Heart right ventricle (tissue), 16 donors: ENCODE results near the gene RAD51B. TPM values are rescaled to one million over a fixed set of nuclear protein-coding genes. Genes with fewer than 3 reads are reported as not detected.

Experiments
- ATAC-seq, 8 donors: fragments of 200-7000 bp; cut with Tn5 transposase; one replicate each; pipeline ENCODE4 v1.9.1; 2020; ENCODE audit warnings: mild to moderate bottlenecking in 8 of 8, moderate library complexity in 8 of 8, moderate number of reproducible peaks in 1 of 8
- DNase-seq, 2 donors: peaks; one replicate each; pipeline ENCODE4 v3.0.0-alpha.2; 2020
- H3K27ac ChIP-seq, 10 donors: fragments of 200-600 bp; sonication (generic) in 2 of 10; one replicate each; pipeline versions ENCODE4 v1.5.0 to v1.8.0; 2020 to 2022; ENCODE audit warnings: mild to moderate bottlenecking in 3 of 10
- H3K27me3 ChIP-seq, 7 donors: fragments of 200-600 bp; one replicate each; pipeline ENCODE4 v1.8.0; 2021 to 2022; ENCODE audit warnings: mild to moderate bottlenecking in 2 of 7
- H3K36me3 ChIP-seq, 9 donors: fragments of 200-600 bp; sonication (generic) in 1 of 9; one replicate each; pipeline versions ENCODE4 v1.5.0 to v1.8.0; 2020 to 2022; ENCODE audit warnings: mild to moderate bottlenecking in 2 of 9
- H3K4me1 ChIP-seq, 9 donors: fragments of 200-600 bp; sonication (generic) in 1 of 9; one replicate each; pipeline versions ENCODE4 v1.5.0 to v1.8.0; 2020 to 2022; ENCODE audit warnings: mild to moderate bottlenecking in 4 of 9
- H3K4me3 ChIP-seq, 10 donors: fragments of 200-600 bp; sonication (generic) in 2 of 10; one replicate each; pipeline versions ENCODE4 v1.5.0 to v1.8.0; 2020 to 2022; ENCODE audit warnings: mild to moderate bottlenecking in 7 of 10, moderate library complexity in 2 of 10
- H3K9me3 ChIP-seq, 11 donors: fragments of 200-600 bp in 10 of 11; sonication (generic) in 2 of 11; one replicate each; pipeline versions ENCODE4 v1.5.0 to v1.8.0; 2013 to 2022; ENCODE audit warnings: mild to moderate bottlenecking in 2 of 11, control low read depth in 1 of 11, moderate library complexity in 1 of 11
- WGBS, 2 donors: extraction: QIAGEN DNeasy Blood & Tissue Kit; methylation state at CpG; one replicate each; pipeline ENCODE4 v1.1.7; 2013; ENCODE audit warnings: inconsistent platforms in 1 of 2; 5-methylcytosine and 5-hydroxymethylcytosine counted together
- intact Hi-C, 10 donors: fragments of 100-400 bp; cut with DNase I; formaldehyde crosslinking; loops; one replicate each; pipeline versions ENCODE4 v1.11.1 to v1.14.2; 2022
- polyA plus RNA-seq, 2 donors: library from polyadenylated mRNA; stranded (reverse); fragments of 200-250 nt; gene quantifications; one replicate each; pipeline ENCODE4 v1.2.3, GENCODE V29; 2013
- total RNA-seq, 10 donors: library from RNA; stranded (reverse); fragmentation: NEBNext Ultra II Directional in 3 of 10; extraction: Animal tissue kit (Norgen Biotek cat#: 25700) in 3 of 10; gene quantifications; one replicate each; pipeline versions ENCODE4 v1.2.1 to v1.2.4, GENCODE V29; 2021 to 2023
- TF ChIP-seq, protein P1 (sequence below), 9 donors: fragments of 200-600 bp; sonication (generic) in 2 of 9; IDR thresholded peaks; one replicate each; pipeline versions ENCODE4 v1.5.0 to v1.8.0; 2021 to 2022; ENCODE audit warnings: antibody characterized with exemption in 9 of 9, mild to moderate bottlenecking in 5 of 9, moderate library complexity in 1 of 9
- donor health status: Arrhythmogenic right ventricular cardiomyopathy.
- donor health status: ischemic (EF 13 %, LVEDD 7.1; RV severe dilation, severe dysfunction).
- donor health status: healthy with polysubstance abuse.
- donor health status: DM: no; HTN: yes; CAD: no.
- donor health status: DM: no; HTN: no; CAD: no.
- donor health status: ischemic (EF 25% LVEDD 6.9; RV normal size, moderate dysfunction).
- donor health status: ischemic (EF 25% LVEDD 5.7; RV mildly dilated, moderate dysfunction).
- donor health status: healthy.
- donor health status: DM: yes; HTN: yes; CAD: no.
- donor health status: Ischemic cardiomyopathy.
- donor health status: ischemic (EF 35%, LVEDD 5.7; RV mildly dilated, moderate dysfunction).
- donor health status: nonischemic (EF 11% LVEDD 7.7; RV severe dilation, severe dysfunction).
- donor health status: DM: yes; HTN: yes; CAD: no.
- donor health status: PGD.
- donor health status: ischemic (EF 29% LVEDD 5.4; RV normal size, mild dysfunction).
- donor health status: nonischemic (EF 23%, LVEDD 6.1; RV moderate dilation, normal function).

Gene RAD51B
- total and polyA plus RNA-seq, 12 donors, result 0.88 to 8.6 (median 3.5) TPM

DNA sequence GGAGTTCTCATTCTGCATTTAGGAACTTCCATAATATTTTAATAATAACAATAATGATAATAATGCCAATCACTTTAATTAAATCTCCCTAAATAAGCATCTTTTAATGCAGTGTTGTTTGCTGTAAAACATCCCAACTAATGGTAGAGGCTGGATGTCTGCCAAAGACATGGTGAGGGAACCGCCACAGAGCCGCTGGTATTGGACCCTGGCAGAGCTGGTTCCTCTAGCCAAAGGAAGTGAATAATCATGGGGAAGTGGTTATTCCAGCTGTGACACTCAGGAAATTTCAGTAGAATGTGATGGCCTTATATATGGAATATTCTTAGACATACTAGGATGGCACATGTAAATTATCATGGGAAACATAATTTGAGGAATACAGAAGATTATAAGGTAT is 490.0 kb downstream of the RAD51B start:
- Histone ChIP-seq H3K27ac (peak overlapping the region in 3 of 10 donors; percentile 44 to 64 (median 60)), H3K4me3 (no peak overlapping the region), H3K4me1 (peaks cover 0 to 34% (median 14%) of the 10 kb centered on the region in 9 donors), H3K9me3 (no peaks in the 10 kb centered on the region), H3K27me3 (no peaks in the 10 kb centered on the region), H3K36me3 (no peaks in the 10 kb centered on the region)
- 61 to 69% methylated on average over 2 of the region's 2 CpGs for WGBS, 2 donors
- peak in 4 of 8 donors; percentile 41 to 55 (median 46) for ATAC-seq
- intact Hi-C loops, result no loop called here
- TF ChIP-seq, protein P1, sequence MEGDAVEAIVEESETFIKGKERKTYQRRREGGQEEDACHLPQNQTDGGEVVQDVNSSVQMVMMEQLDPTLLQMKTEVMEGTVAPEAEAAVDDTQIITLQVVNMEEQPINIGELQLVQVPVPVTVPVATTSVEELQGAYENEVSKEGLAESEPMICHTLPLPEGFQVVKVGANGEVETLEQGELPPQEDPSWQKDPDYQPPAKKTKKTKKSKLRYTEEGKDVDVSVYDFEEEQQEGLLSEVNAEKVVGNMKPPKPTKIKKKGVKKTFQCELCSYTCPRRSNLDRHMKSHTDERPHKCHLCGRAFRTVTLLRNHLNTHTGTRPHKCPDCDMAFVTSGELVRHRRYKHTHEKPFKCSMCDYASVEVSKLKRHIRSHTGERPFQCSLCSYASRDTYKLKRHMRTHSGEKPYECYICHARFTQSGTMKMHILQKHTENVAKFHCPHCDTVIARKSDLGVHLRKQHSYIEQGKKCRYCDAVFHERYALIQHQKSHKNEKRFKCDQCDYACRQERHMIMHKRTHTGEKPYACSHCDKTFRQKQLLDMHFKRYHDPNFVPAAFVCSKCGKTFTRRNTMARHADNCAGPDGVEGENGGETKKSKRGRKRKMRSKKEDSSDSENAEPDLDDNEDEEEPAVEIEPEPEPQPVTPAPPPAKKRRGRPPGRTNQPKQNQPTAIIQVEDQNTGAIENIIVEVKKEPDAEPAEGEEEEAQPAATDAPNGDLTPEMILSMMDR (IDR thresholded peaks at IDR 0.05), result no peak
- peak in 1 of 2 donors; percentile 38 for DNase-seq

DNA sequence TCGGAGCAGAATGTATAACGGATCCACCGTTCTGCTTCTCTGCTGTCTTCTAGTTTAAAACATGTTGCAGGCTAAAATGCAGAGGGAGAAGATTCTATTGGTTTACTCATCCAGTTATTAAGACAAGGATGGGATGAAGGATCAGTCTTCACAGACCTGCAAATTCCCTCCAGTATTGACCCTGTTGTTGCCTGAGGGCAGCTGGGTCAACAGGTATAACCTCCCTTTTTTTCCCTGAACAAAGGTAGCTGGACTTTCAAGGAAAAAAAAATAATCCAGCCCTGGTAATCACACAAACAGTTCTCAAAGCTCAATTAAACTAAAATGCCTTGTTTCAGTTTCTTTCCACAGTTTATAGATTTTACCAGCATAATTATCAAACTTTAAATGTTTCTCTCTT is 492.7 kb downstream of the RAD51B start:
- Histone ChIP-seq H3K27me3 (no peaks in the 10 kb centered on the region), H3K36me3 (no peaks in the 10 kb centered on the region), H3K4me3 (no peak overlapping the region), H3K4me1 (peaks cover 0 to 31% (median 10%) of the 10 kb centered on the region in 9 donors), H3K27ac (no peak overlapping the region), H3K9me3 (no peaks in the 10 kb centered on the region)
- intact Hi-C loops, result no loop called here
- DNase-seq (no peak), ATAC-seq (no peak)
- WGBS, 2 donors, result 97 to 98% methylated on average over 3 of the region's 3 CpGs
- TF ChIP-seq, protein P1 (IDR thresholded peaks at IDR 0.05), result no peak

DNA sequence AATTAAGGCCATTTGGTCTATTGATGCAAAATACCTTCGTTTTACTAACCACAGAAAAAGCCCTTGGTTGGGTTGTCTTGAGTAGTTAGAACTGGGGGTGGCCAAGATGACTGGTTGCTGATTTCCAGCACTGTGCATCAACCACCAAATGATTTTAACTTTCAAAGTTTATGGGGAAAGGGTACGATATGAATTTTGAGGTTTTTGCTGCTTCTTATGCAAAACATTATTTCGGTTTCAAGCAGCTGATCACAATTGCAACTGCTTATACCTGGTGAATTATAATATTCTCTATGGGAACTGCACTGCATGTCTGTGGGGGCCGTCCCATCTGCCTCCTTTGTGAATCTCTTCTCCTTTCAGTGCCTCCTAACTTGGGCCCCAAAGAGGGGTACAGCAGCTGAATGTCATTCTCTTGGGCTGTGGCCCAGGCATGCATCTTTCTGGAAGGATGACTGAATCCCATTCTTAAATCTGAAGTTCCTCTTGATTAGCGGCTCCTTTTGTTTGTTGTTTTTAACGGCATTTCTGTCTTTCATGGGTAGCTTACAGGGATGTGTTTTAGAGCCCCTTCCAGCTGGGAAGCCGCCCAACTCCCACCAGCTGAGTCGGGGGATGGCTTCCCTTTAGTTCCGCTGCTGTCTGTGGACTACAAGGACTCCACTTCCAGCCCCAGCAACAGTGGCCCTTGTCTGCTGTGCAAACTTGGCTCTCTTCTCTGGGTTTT is 493.5 kb downstream of the RAD51B start:
- H3K27me3 ChIP-seq, result no peaks in the 10 kb centered on the region
- H3K4me3 ChIP-seq, result no peak overlapping the region
- intact Hi-C loops, result no loop called here
- H3K4me1 ChIP-seq, result peaks cover 0 to 24% (median 3%) of the 10 kb centered on the region in 9 donors
- WGBS, 2 donors, result 88 to 91% methylated on average over 9 of the region's 9 CpGs
- ATAC-seq (no peak), DNase-seq (no peak)
- no peak overlapping the region for H3K27ac ChIP-seq
- H3K9me3 ChIP-seq, result no peaks in the 10 kb centered on the region
- TF ChIP-seq, protein P1 (IDR thresholded peaks at IDR 0.05), result no peak
- no peaks in the 10 kb centered on the region for H3K36me3 ChIP-seq

DNA sequence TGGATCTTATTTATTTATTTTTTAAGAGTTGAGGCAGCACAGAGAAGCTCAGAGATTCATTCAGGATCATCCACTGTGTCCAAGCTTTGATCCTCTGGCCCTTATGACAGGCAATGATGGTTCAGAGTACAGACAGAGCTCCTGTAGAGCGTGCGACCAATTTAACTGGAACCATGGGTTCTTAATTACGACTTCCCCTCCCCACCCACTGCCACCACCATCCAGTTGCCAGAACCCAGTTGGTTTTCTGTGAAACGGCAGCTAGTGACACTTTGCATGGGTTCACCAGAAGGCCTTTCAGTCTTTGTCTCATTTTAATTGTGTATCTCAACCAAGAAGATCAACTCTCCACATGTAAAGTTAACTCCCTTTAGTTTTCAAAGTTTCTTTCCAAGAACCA is 495.1 kb downstream of the RAD51B start:
- 95 to 98% methylated on average over 4 of the region's 4 CpGs for WGBS, 2 donors
- no peaks in the 10 kb centered on the region for H3K36me3 ChIP-seq
- H3K9me3 ChIP-seq, result no peaks in the 10 kb centered on the region
- H3K4me1 ChIP-seq, result peaks cover 0 to 15% (median 3%) of the 10 kb centered on the region in 9 donors
- H3K27ac ChIP-seq, result no peak overlapping the region
- H3K4me3 ChIP-seq, result no peak overlapping the region
- ATAC-seq (no peak), DNase-seq (no peak)
- intact Hi-C loops, result no loop called here
- H3K27me3 ChIP-seq, result no peaks in the 10 kb centered on the region
- TF ChIP-seq, protein P1 (IDR thresholded peaks at IDR 0.05), result no peak
